HG02642 (cell line): ENCODE results near the gene LAMC3.

Source experiments
- ATAC-seq: cut with Tn5 transposase; IDR thresholded peaks from one replicate; pipeline ENCODE4 v1.9.1; 2021; ENCODE audit warnings: mild to moderate bottlenecking; ENCODE audit not compliant: unreplicated experiment, poor library complexity

LAMC3 gene

GRCh38 chr9:131060900-131061630 is 52.1 kb downstream of the LAMC3 start:
- no peak for ATAC-seq

DNA sequence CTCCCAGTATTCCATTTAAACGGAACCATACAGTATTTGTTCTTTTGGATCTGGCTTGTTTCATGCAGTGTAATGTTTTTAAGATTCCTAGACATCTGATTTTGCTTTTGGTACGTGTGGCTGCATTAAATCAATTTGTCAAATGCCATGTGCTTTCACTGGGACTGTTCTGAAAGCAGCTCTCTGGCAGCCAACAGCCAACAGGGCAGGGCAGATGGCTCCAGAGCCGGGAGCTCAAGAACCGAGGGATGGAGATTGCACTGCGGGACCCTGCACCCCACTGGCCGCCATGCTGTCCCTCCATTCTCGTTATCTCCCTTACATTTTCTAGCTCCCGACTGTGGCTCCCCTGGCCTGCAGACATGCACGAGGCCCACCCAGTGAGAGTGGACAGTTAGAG is 54.0 kb downstream of the LAMC3 start:
- no peak for ATAC-seq

DNA sequence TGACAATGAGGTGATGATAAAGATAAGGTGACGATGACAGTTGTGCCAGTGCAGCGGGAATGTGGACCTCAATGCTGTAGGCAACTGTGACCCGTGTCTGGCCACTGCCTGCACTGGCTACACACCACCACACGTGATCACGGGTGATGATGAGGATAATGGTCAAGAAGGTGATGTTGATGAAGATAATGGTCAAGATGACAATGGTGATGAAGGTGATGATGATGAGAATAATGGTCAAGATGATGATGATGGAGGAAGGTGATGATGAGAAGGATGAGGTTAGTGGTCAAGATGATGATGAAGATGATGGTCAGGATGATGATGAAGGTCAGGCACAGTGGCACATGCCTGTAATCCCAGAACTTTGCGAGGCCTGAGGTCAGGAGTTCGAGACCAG is 56.6 kb downstream of the LAMC3 start:
- ATAC-seq, result no peak

GRCh38 chr9:131067625-131068024 is 58.7 kb downstream of the LAMC3 start:
- ATAC-seq, result no peak

- no peak for ATAC-seq
Measured at GRCh38 chr9:131068076-131068816, 59.3 kb downstream of the LAMC3 start.

DNA sequence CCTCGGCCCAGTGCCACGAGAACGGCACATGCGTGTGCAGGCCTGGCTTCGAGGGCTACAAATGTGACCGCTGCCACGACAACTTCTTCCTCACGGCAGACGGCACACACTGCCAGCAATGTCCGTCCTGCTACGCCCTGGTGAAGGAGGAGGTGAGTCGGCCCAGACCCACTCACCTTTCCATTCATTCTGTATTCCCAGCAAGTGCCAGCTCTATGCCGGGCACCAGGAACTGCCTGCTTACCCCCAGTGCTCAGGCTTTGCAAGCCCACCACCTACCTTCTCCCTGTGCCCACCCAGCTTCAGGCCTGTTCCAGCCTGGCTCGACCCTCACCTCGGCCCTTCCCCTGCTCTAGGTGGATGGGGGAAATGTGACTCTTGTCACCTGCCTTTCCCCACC is 60.7 kb downstream of the LAMC3 start:
- ATAC-seq, result no peak

DNA sequence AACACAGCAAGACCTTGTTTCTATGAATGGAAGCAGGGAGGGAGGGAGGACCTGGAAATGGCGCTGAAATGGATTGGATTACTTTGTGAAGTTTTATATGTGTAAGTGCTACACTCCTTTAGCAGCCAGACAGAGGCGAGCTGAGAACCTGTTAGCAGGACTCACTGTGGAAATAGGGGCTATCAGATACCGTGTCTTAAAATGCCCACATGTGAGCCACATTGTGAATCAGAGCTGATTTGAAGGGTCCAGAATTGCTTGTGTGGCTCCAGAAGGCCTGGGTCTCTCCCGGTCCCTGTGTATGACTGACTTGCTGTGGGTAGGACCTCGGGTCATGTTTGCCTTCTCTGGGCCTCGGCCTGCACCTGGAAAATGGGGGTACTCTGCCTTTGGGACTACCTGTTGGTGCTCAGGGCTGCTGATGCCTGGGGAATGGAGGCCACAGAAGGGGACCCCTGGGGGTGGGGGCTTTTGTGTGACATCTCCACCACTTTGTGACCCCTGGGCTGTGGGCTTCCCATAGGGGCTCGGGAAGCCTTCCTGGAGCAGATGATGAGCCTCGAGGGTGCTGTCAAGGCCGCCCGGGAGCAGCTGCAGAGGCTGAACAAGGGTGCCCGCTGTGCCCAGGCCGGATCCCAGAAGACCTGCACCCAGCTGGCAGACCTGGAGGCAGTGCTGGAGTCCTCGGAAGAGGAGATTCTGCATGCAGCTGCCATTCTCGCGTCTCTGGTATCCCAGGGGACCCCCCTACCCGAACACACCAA is 63.3 kb downstream of the LAMC3 start:
- no peak for ATAC-seq

- no peak for ATAC-seq
Measured at GRCh38 chr9:131072871-131073237, 63.9 kb downstream of the LAMC3 start.

- no peak for ATAC-seq
Measured at GRCh38 chr9:131076347-131077195, 67.6 kb downstream of the LAMC3 start.

GRCh38 chr9:131078427-131079366 is 69.7 kb downstream of the LAMC3 start:
- ATAC-seq, result no peak

- ATAC-seq, result no peak
Measured at GRCh38 chr9:131080589-131080988, 71.6 kb downstream of the LAMC3 start.

DNA sequence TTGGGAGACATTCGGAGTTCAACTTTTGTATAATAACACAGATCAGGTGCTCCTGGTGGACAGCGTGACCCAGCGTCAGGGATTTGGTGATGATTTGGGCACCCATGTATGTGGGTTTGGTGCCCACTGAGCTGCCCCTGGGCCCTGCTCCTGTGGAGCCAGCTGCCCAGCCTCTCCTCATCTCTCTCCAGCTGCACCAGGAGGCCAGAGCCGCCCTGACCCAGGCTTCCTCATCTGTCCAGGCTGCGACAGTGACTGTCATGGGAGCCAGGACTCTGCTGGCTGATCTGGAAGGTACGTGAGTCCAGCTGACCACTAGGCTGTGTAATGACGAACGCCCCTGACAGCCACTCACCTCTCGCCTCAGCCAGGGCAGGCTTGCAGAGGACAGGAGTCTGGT is 72.9 kb downstream of the LAMC3 start:
- no peak for ATAC-seq

- ATAC-seq, result no peak
Measured at GRCh38 chr9:131082774-131083512, 74.0 kb downstream of the LAMC3 start.

GRCh38 chr9:131084661-131085369 is 75.8 kb downstream of the LAMC3 start:
- ATAC-seq, result no peak

DNA sequence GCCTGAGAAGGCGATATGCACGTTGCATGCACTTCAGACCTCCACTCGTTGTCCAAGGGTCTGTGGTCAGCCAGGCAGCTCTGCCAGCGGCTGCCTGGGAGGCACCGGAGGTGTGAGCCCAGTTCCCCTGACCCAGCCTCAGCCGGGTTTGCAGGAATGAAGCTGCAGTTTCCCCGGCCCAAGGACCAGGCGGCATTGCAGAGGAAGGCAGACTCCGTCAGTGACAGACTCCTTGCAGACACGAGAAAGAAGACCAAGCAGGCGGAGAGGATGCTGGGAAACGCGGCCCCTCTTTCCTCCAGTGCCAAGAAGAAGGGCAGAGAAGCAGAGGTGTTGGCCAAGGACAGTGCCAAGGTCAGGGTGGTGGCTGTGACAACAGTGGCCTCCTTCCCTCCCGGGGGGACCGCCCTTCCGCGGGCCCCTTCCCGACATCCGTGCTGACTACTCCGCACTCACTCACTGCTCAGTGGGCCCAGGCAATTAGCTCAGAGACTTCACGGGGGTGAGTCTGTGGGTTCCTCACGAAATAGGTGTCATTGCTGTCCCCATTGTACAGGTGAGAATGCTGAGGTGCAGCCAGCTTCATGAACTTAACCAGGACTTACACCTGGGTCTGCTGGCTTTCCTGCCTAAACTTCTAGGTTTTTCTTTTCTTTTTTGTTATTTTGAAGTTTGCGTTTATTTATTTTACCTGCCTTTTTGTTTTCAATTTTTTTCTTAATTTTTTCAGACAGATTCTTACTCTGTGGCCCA is 76.6 kb downstream of the LAMC3 start:
- no peak for ATAC-seq

DNA sequence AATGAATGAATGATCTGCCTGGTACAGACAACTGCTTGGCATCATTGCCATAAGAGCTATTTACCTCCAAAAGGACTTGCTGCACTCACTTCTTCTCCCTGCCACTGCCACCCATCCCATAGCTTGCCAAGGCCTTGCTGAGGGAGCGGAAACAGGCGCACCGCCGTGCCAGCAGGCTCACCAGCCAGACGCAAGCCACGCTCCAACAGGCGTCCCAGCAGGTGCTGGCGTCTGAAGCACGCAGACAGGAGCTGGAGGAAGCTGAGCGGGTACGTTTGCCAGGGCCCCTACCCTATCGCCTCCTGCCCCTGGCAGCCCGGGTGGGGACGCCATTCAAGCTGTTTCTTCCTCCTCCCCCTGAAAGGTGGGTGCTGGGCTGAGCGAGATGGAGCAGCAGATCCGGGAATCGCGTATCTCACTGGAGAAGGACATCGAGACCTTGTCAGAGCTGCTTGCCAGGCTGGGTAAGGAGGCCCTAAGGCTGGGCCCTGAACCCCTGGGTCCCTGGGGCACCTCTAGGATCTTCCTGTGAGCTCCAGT is 78.5 kb downstream of the LAMC3 start:
- no peak for ATAC-seq
